GM18511 (cell line): ENCODE results near the gene ALK.

Experiments used
- ATAC-seq: cut with Tn5 transposase; IDR thresholded peaks from one replicate; pipeline ENCODE4 v1.9.1; 2021; ENCODE audit warnings: mild to moderate bottlenecking, moderate library complexity; ENCODE audit not compliant: unreplicated experiment

Gene ALK

DNA sequence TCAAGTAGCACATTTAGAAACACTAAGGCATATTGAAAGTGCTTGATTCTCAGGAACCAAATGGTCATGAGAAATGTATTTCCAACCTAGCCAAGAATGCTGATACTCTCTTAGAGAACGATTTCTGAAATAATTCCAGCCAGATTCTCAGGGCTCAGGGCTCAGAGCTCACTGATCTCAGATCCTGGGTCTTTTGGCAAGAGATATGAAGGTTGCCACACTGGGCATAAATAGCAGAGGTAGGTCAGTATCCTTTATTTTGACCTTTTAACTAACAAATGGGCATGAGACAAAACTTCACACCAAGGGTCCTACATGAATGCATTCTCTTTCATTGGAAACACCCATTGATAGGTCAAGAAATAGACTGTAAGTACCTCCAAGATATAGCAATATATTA is 364.1 kb downstream of the ALK start:
- ATAC-seq, result no peak

DNA sequence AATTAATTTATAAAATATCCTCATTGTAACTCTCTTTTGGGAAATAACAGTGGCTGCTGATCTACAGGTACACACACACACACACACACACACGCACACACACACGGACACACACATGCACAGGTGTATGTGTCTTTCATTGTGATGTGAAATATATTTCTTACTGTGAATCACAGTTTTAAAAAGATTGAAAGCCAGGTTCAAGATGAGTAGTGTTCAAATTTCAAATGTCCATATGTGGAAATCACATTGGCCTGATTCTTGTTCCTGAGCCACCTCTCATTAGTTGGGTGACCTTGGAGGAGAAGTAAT is 372.4 kb downstream of the ALK start:
- no peak for ATAC-seq

DNA sequence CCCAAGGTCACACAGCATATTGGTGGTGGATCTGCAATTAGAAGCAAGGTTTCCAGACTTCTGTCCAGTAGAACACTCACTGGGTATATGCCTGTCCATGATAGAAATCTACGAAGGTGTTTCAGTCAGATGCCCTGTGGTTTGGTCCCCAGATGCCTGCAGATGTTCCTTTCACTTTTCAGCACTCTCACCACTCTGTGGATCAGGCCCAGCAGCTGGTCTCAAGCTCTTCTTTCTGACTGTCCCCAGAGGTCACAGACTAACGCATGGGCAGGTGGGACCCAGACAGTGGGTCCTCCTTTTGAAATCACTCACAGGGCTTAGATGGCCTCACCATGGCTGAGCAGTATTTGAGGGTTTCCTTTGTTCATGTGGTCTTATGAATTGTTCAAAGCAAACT is 376.5 kb downstream of the ALK start:
- no peak for ATAC-seq

DNA sequence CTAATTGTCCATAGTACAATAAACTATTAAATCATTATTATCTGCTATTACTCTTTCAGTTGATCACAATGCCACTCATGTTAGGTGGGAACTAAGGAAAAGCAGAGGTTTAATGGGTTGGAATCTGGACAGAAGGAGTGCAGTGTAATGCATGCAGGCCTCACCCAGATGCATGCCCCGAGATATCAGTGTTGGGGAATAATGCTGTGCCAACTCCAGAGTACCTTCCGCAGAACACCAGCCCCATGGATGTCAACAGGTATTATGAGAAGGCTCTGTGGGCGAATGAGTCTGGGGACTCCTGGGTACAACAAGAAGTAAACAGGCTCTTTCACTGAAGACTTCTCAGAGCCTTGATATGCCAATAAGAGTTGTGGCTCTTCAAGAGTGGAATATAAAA is 377.4 kb downstream of the ALK start:
- ATAC-seq, result no peak

DNA sequence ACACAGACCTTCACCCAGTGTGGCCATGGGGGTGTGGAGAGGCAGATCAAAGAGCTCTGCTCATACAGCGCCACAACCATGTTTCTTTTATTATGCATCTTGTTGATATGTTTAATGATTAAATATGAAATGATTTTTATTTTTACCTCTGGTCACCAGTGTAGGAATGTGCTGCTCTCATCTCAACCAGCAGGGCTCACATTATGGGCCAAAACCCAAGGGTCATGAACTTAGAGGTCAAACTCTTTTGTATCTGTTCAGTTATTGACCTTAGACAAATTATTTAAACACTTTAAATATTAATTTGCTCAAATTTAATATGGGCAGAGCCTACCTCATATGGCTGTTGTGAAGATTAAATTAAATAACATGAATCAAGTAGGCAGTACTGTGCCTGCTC is 386.2 kb downstream of the ALK start:
- ATAC-seq, result no peak

DNA sequence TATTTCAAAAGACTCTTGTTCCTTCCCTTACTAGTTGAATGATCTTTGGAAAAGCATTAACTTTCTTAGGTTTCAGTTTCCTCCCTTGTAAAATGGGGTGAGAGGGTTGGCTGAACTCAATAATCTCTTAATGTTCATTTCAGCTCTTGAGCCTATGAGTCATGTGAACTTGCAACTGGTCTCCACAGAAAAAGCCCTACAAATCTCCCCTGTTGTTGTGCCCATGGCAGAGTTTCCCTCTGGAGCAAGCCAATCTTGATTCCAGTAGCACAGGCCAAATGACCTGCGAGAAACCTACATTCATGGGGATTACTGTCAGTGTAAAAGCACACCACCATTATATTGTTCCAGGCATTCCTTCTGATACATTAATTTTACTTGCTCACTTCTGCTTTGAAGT is 388.9 kb downstream of the ALK start:
- no peak for ATAC-seq

DNA sequence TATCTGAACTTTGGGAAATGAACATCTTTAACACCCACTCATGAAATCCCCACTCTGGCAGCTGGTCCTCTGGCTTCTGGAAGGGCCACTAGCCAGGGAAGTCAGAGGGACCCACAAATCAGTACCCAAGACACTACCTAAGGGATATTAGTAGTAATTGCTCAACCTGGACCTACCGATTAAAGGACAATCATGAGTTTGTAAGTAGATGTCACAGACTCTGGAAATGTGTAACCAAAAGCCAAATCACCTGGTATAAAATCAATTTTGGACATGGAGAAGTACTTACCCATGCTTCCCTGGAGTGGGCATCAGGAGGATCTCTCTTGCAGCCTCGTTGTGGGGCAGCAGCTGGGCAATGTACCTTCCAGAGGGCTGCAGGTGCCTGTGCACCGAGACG is 389.8 kb downstream of the ALK start:
- ATAC-seq, result no peak

DNA sequence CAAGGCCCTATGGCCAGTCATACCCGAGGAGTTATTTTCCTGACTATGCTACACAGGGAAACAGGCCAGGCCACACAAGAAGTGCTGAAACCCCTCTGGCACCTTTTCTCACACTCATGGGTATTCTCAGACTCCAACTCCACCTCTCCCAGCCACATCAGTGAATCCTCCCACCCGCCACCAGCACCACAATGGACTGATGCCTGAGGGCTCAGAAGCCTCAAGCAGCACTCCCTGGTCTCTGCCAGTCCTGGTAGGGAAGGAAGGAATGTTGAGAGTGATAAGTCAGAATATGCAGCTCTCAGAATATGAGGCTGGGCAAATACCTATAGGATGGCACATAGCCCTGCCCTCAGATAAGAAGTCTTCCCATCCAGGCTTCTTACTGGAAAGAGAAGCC is 391.1 kb downstream of the ALK start:
- ATAC-seq, result no peak

DNA sequence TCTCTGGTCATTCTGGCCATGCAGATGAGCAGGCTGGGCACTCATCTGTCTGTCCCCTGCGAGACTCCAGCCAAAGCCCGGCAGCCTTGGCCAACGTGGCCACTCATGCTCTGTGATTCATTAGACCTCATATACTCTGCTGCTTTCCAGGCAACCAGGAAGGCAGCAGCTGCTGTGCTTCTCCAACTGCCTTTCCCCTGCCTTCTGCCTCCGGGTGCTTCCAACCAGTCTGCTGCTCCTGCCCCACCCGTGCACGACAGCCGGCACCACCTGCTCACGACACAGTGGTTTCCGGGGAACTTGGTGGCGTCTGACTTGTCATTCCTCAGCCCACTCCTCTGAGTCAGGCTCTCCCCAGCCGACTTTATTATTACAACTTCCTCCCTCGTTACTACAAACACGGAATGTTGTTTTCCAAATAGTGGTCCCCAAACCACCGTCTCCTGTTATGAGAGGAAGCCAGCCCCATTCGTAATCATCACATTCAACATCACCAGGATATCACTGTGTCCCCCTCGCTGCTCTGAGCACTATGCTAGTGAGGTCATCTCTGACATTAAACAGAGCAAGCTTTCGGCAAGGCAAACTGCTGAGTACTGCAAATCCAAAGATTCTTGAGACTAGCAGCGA is 392.4 kb downstream of the ALK start:
- no peak for ATAC-seq

DNA sequence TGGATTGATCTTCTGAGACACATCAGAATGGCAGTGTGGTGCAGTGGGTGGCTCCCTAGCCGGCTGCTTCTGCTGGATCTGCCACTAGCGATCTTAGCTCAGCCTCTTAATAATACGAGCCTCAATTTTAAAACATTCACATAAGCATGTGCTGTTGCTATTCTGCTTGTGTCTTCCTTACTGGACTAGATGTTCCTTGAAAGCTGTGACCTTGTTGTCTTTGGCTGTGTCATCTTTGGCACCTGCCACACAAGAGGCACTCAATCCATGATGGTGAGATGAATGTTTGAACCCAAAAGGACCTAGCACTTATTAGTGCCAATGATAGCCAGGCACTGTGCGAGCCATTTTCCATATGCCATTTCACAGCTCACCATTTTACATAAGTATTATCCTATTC is 393.0 kb downstream of the ALK start:
- no peak for ATAC-seq

DNA sequence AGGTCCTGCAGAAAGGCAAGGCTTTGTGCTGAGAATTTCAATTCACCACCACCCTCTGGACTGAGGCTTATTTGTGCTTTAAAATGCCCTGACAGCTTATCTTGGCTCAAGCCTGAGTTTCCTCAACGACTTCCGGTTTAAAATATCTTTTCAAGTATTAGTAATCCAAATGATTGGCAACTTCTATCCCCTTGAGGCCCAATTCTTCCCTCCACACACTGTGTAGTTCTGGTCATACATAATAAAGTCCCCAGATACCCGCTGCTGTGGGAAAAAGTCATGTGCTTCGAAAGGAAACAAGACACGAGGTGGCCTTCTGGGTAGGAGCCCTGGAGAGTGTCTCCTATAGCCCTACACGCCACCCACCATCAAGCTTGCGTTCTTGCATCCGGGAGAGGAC is 393.4 kb downstream of the ALK start:
- ATAC-seq, result no peak

DNA sequence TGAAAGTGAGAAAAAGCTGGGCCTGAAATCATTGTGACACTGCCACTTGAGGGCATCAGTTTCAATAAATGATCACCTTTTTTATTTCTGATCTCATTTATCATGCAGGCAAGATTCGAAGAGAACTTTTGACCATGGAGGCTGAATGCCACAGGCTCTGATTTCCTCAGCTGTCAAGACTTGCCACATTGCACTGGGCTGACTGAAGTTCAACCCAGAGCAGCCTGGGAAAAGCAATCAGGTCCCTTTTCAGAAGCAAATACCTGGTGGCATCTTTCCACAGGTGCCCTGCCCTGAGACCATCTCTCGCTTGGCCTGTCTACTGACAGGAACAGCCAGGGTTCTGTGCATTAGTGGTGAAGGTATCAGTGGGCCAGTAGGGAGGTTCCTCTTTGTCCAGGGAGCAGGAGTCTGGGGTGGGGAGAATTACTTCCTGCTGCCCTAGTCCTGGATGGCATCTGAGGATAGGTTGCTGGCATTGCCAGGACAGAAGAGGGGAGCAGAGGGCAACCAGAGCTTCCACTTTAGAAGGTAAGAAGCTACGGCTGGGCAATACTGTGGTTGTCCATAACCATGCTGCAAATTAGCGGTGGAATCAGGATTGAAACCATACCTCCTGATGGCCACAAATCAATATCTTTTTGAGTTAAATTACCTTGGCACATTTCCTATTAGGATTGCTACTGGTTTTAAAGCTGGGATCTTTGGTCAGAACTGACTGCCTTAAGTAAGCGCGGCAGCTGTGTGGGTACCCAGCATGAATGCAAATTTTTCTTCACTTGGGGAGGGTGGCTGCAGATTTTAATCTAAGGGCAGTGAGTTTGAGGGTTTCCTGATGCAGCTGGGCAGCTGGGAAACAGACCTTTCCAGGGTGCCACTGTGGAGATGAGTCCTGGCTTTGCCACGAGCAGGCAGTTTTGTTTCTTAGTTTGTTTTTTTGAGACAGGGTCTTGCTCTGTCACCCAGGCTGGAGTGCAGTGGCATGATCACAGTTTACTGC is 394.5 kb downstream of the ALK start:
- no peak for ATAC-seq

DNA sequence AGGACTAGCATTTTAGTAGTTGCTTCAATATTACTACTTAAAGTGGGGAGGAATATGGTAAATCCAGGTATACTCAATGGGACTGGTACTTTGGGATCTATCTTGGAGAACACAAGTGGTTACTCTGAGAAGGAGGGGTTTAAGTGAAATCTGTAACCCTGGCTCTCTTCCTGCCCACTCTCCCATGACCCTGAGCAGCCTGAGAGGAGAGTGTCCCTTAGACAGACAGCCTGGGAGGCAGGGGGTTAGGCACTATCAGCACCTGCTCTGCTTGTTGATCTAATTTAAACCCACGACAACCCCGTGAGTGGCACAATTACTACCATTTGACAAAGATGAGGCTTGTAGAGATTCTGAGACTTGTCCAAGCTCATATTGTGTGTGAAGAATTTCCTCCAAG is 395.5 kb downstream of the ALK start:
- ATAC-seq, result no peak

DNA sequence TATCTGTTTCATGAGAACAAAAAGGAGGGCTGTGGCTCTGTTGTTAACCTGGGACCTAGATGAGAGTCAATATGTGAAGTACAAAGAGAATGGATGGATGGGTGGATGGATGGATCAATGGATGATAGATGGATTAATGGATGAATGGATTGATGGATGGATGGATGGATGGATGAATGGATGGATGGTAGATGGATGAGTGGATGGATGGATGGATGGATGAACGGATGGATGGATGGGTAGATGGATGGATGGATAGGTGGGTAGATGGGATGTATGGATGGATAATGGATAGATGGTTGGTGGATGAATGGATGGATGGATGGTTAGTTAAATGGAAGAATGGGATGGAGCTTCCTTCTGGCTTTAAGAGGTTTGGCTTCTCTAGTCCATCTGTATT is 396.7 kb downstream of the ALK start:
- ATAC-seq, result no peak

DNA sequence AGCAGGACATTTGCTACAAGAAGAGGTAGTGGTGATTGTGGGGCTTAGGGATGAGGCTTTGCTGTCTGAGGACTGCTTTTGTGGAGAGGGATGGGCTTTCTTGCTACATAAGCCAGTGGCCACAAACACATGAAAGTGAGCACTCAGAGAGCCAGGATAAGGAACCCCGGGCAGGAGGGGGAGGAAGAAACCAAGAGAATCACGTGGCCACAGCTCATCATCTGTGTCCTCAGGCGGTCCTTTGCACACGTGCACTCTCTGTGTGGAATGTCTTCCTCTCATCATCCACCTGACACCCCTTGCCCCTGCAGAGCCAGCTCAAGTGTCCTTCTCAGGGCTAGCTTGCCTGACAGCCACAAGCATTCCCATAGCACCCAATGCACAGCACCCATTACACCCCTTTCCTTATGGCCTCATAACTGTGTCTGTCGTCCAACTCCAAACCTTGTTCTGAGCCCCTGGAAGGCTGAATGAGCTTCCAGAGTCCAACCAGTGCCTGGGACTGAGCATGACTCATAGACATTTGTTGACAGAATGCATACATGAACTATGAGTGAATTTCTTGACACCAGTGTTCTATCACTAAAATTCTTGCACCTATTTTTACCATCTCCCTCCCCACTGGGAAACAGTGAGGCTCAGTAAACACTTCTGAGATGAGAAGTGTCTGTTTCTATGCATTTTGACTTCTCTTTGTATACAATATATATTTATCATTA is 398.3 kb downstream of the ALK start:
- no peak for ATAC-seq

DNA sequence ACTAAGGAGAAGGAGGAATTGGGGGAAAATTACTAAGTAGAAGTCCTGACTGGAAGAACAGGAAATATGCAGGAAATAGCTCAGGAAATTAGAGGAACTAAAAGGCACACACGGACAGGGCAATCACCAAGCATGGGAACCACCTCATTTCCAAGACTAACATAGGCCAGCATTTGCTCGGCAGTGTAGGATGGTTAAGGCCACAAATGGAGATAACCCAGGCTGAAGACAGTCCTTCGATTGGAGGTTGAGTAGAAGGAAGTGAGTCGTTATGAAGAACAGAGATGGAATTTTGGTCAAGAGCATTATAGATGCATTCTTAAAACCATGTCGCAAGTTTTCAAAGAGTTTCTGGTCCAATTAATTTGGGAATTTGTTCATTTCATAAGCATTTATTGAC is 401.4 kb downstream of the ALK start:
- ATAC-seq, result no peak

DNA sequence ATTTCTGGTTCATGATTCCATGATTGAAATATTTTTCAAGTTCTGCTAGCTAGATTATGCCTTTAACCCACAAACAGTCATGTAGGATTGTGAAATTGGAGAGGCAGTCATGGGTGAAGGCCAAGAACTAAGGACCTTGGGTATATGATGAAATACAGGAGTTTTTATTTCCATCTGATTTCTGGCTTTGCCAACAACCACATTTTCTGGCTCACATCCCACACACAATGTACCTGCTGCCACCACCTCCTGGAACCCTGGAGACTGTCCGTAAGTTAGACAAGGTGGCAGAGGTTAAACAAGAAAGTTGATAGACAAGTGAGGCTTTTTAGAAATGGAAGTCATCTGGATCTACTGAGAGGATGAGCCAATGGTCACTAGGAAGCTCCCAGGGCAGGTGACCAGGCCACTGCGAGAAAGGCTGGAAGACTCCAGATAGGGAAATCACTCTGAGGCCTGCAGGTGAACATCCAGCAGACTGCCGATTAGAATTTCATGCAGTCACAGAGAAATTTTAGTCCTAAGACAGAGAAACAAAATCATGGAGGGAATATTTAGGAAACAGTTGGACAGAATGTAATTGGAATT is 402.0 kb downstream of the ALK start:
- ATAC-seq, result no peak

DNA sequence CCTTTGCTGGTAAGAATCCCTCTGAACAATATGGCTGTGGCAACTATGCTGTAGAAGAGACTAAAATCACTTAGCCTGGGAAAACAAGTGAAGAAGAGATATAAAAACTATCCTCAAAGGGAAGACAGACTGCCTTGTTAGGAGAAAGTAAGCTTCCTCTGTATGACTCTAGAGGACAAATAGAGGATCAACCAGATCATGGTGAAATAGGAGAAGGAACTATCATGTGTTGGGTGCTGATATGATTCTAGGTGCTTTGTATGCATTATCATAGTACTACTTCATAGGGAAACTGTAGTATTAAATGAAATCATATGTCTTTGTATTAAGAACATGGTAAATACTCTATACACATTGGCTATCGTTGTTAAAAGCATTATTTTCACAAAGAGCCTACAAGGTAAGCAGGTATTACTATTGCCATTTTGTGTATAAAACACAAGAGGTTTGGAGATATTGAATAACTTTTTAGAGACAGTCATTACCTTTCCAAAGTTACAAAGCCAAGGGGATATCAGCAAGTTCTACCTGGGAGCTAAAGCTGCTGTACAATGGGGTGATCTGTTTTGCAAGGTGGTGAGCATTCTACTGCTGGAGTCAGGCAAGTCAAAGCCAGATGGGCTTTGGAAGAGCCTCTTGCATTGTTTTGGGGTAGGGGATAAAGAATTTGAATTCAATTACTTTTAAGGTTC is 402.6 kb downstream of the ALK start:
- ATAC-seq, result no peak

DNA sequence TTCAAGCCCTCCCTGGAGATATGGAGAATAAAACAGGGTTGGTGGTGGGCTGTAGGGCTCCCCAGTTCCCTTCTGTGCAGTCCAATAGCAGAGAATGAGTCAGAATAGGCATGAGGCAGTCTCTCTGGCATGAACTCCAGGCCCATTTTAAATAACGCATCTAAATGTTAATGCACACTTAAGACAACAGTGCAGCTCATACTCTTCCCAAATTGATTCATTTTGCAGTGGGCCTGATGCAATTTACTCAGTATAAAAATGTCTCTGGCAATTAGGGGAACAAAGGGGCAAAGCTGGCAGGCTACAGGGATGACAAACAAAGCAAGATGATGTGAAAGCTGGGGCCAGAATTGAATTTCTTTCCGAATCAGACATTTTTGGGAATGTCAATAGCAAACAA is 403.4 kb downstream of the ALK start:
- no peak for ATAC-seq

DNA sequence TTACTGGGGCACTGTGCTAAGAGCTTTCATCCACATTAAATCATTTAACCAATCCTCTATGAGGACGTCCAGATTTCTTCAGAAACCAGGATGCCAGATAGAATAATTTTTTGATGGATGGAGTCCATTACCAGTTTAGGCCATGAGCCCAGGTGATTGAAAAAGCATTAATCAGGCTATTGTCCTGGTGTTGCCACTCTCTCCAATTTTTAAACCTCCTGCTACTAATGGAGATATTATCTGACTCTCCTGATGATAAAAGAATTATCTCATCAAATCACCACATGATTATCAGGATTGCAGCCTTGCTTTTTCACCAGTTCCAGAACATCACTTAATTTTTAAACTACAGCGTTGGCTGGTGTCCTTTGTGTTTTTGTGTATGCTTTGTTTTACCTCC is 404.0 kb downstream of the ALK start:
- ATAC-seq, result no peak

DNA sequence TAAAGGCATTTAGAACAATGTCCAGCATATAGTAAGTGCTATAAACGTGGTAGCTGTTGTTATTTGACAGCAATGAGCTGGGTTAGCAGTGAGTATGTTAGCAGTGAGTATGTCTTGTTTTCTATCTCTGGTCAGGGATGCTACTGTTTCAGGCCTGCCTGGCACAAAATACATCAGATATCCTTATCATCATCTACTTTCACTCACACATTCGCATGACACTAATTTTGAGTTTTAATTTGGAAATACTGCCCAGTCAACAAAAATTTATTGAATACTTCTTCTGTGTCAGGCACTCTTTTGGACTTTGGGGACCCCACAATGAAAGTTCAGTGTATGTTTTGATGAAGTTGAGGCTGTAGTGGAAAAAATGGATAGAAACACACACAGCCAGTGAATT is 404.6 kb downstream of the ALK start:
- ATAC-seq, result no peak
